ENCODE measurements around the gene RPL37.

DNA sequence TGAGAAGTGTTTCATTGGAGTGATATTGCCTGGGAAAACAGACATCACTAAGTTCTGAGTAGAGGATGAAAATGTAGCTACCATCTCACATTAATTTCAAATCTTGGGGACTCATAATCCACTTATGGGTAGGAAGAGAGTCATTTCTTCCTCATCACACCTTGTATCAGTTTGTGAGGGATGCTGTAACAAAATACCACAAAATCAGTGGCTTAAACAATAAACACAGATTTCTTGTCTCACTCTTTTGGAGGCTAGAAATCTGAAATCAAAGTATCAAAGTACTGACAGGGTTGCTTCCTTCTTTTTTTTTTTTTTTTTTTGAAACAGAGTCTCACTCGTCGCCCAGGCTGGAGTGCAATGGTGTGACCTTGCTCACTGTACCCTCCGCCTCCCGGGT is 9.5 kb upstream of the RPL37 start:
- TF ChIP-seq, protein P1, sequence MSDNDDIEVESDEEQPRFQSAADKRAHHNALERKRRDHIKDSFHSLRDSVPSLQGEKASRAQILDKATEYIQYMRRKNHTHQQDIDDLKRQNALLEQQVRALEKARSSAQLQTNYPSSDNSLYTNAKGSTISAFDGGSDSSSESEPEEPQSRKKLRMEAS (IDR thresholded peaks at IDR 0.05), result no peak
- no peak for TF ChIP-seq EGR1 (IDR thresholded peaks at IDR 0.05)
- TF ChIP-seq NFIC (IDR thresholded peaks at IDR 0.05), result no peak
- TF ChIP-seq RAD21 (IDR thresholded peaks at IDR 0.05; ENCODE audit: low read depth), result no peak
- TF ChIP-seq EP300 (IDR thresholded peaks at IDR 0.05; ENCODE audit: borderline replicate concordance), result no peak
- TF ChIP-seq FOXM1 (IDR thresholded peaks at IDR 0.05; ENCODE audit: borderline replicate concordance, low read depth), result no peak
- no peak for TF ChIP-seq CEBPB (IDR thresholded peaks at IDR 0.05)

Measured in Ishikawa (cell line).